GM19455 (cell line): Measurements from ENCODE around the gene TMEM40.
"Not testable (repeated sequence)": the region's sequence is repeated elsewhere in the genome, so short reads cannot be mapped to it uniquely, and the experiment has no call there.

Experiments used
- ATAC-seq: cut with Tn5 transposase; IDR thresholded peaks from one replicate; pipeline ENCODE4 v1.9.1; 2021; ENCODE audit not compliant: unreplicated experiment

TMEM40 gene

DNA sequence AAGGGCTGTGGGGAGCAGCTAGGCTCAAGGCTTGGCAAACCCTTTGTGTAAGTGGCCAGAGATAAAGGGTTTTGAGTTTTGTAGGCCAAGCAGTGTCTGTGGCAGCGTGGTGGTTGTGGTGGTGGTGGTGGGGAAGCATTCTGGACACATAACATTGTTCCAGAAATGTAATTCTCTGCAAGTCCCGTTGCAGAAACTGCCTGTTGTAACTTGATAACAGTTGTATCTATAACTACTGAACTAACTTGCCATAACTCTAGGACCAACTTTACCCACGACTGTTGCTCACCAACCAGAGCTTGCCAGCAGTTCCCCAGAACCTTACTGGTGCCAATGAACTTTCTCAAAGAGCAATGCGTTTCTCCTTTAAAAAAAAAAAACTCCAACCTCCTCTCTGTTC lies 18.1 kb upstream of the TMEM40 start:
- no peak for ATAC-seq

DNA sequence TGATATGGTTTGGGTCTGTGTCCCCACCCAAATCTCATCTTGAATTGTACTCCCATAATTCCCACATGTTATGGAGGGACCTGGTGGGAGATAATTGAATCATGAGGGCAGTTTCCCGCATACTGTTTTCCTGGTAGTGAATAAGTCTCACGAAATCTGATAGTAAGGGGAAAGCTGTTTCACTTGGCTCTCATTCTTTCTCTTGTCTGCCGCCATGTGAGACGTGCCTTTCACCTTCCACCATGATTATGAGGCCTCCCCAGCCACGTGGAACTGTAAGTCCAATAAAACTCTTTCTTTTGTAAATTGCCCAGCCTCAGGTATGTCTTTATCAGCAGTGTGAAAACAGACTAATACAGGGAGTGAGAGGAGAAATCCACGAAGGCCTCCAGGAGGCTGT lies 16.9 kb upstream of the TMEM40 start:
- not testable (repeated sequence) for ATAC-seq

DNA sequence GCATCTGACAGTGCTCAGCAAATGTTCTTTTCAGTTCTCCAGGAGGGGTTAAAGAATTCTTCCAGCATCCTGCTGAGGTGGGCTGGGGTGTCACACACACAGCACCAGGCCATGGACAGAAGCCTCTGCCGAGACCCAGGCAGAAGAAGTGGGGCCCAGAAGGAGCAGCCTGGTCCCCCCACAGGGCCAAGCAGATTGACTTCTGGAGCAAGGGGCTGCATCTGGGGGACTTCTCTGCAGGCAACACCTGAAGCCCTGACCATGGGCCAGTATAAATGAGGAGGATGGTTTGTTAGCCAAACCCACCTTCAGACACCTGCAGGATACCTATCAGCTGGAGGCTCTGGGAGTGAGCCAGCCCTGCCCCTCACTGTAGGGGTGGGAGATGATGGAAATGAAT lies 16.2 kb upstream of the TMEM40 start:
- ATAC-seq = no peak

DNA sequence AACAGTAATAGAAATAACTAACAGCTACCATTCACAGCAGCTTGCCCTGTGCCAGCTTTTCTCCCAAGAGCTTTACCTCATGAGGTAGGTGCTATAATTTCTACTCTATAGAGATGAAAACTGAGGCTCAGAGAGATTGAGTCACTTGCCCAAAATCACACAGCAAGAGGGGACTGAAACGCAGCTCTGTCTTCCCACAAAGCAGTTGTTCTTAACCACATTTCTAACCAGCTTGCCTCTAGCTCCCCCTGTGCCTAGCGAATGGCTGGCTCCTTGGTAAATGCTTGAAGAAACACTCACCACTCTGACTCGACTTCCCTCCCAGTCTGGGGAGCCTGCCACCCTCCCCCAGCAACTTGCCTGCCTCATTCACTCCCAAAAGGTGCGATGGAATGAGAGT lies 15.6 kb upstream of the TMEM40 start:
- no peak for ATAC-seq

DNA sequence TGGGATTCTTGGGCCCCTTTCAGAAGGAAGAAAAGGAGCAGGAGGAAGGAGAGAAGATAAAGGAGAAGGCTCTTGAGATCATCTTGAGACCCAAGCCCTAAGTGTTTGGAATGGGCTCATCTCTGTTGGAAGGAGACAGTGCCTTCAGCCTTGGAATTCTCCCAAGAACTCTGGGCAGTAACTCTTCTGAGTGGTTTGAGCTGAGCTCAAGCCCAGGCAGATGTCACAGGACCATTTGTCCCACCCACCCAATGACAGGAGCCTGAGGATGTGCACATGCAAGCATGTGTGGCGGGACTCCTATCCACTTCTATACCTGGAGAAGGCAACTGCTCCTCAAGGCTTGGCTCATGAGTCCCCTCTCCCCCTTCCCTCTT lies 14.6 kb upstream of the TMEM40 start:
- no peak for ATAC-seq

DNA sequence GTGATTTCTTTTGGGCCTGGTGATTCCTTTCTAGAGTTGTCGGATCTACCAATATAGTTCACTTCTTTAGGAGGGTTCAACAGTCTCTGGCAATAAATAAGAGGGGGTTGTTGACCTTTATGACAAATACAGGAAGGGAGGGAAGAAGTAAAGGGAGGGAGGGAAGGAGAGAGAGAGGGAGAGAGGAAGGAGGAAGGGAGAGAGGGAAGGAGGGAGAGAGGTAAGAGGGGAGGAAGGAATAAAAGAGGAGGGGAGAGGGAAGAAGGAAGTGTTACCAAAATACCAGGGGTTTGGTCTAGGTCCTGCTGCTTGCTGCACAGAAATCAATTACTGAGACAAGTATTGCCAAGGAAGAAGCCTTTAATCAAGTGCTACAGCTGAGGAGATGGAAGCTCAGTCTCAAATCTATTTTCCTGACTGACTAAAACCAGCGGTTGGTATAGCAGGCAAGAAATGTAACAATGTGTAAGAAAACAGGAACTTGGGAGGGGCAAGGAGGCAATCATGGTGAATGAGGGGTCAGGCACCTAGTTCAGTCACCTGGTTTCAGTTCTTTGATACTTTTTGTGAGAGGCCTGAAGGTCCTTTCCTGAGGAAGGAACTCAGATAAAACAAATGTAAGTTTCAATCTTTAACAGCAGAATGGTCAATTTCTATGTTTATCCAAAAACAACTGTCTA lies 14.1 kb upstream of the TMEM40 start:
- no peak for ATAC-seq

DNA sequence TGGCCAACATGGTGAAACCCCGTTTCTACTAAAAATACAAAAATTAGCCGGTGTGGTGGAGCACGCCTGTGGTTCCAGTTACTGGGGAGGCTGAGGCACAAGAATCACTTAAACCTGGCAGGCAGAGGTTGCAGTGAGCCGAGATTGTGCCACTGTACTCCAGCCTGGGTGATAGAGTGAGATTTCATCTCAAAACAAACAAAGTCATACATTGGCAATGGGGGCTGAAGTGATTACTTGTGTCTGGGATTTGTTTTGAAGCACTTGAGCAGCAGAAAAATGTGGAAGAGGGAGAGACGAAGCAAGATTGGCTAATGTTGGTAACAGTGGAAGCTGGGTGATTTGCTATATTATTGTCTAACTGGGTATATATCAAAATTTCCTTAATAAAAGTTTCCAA lies 13.4 kb upstream of the TMEM40 start:
- no peak for ATAC-seq

DNA sequence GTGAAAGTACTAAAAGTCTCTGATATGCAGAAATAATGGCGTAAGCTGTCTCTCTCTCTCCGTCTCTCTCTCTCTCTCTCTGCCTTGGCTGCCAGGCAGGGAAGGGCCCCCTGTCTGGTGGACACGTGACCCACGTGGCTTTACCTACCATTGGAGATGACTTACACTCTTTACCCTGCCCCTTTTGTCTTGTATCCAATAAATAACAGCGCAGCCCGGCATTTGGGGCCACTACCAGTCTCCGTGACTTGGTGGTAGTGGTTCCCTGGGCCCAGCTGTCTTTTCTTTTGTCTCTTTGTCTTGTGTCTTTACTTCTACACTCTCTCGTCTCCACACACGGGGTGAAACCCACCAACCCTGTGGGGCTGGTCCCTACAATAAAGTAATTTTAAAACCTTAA lies 12.2 kb upstream of the TMEM40 start:
- no peak for ATAC-seq

DNA sequence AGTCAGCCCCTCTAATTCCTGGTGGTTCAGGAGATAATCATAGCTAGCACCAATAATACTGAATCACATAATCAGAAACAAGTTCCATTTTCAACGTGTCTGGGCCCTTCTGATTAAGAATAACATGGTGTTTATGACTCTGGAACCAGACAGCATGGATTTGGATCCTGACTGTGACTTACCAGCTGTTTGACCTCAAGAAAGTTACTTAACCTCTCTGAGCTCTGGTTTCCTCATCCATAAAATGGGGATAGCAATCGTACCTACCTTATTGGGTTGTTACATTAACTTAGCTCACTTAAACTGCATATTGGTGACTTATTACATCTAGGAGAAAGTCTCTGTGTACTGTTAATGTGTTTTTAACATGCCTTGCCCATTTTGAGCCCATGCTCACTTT lies 10.7 kb upstream of the TMEM40 start:
- ATAC-seq = no peak

DNA sequence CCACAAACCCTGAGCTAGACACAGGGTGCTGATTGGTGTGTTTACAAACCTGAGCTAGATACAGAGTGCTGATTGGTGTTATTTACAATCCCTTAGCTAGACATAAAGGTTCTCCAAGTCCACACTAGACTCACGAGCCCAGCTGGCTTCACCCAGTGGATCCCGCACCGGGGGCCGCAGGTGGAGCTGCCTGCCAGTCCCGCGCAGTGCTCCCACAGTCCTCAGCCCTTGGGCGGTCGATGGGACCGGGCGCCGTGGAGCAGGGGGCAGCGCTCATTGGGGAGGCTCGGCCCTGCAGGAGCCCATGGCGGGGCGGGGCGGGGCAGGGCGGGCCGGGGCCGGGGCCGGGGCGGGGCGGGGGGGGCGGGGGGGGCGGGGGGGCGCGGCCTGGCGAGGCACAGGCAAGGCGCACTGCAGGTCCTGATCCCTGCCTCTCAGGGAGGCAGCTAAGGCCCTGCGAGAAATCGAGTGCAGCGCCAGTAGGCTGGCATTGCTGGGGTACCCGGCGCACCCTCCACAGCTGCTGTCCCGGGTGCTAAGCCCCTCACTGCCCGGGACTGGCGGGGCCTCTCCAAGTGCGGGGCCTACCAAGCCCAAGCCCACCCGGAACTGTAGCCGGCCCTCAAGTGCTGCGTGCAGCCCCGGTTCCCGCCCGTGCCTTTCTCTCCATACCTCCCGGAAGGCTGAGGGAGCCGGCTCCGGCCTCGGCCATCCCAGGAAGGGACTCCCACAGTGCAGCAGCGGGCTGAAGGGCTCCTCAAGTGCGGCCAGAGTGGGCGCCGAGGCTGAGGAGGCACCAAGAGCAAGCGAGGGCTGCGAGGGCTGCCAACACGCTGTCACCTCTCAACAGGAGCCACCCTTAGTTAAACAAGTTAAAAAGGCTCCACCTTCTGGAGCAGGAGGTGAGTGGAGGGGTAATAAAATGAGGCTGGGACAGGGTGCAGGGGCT lies 9.8 kb upstream of the TMEM40 start:
- no peak for ATAC-seq

DNA sequence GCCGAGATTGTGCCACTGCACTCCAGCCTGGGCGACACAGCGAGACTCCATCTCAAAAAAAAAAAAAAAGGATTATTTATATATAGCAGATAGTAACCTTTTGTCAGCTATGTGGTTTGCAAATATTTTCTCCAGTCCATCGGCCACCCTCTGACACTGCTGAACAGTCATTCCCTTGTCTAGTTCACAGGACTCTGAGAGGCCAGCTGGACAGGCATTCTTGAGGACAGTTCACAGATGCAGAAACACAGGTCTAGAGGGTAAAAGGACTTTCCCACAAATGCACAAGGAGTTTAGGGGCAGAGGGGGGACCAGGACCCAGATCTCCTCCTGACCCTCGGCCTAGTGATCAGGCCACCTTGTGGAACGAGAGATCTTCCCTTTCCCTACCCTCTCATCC lies 7.5 kb upstream of the TMEM40 start:
- ATAC-seq = no peak

DNA sequence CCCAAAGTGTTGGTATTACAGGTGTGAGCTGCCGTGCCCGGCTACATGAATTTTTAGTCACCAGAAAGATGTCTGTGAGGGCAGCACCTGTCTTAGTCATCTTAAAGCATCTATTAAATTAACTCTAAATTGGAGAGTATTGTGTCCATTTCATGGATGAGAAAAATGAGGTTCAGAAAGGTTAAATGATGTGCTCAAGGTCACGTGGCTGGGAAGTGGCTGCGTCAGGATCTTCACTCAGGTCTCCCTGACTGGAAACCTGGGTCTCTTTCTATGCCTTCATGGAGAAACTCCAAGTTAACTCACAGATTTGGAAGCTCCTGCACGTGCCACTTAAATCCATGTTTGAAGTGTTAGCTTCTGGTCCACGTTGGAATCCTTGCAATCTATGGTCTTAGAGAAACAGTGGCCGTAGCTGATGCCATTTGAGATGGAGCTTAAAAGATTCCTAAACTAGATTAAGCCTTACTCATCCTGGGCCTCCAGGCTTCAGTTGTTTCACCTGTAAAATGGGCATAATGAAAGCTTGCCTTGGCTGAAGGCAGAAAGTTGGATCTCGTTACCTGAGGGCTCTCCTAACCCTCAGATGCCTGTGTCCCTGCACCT lies 5.2 kb upstream of the TMEM40 start:
- ATAC-seq = no peak

DNA sequence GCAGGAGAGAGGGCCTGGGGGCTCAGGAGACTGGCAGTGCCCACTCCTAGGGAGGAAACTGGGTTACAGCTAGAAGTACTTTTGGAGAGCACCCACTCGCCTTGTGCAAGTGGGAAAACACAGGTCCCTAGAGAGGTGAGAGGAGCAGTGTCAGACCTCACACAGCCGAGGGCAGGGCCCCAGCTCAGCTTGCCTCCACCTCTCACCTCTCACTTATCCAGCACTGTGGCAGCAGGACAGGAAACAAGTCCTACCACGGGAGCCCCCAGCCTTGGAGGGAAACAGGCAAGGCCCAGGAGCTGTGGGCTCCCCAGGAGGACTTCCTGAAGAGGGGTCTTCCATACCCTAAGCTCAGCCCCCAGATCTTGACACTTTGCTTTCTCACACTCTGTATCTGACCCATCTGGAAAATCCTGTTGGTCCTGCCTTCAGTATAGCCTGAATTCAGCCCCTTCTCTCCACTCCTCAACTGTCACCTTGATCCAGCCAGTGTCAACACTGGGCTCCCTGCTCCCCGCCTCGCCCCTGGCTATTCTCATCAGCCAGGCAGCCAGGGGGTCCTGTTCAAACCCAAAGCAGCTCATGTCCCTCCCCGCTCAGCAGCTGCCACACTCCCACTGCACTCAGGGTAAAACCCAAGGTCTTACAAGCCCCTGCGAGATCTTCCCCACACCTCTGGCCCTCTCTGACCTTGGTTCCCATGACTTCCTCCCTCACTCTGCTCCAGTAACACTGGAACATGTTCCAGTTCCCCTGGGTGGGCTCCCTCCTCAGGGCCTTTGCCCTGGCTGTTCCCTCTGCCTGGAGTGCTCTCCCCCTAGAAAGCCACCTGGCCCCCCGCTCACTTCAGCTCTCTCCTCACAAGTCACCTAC lies 870 bp upstream of the TMEM40 start:
- ATAC-seq = no peak

DNA sequence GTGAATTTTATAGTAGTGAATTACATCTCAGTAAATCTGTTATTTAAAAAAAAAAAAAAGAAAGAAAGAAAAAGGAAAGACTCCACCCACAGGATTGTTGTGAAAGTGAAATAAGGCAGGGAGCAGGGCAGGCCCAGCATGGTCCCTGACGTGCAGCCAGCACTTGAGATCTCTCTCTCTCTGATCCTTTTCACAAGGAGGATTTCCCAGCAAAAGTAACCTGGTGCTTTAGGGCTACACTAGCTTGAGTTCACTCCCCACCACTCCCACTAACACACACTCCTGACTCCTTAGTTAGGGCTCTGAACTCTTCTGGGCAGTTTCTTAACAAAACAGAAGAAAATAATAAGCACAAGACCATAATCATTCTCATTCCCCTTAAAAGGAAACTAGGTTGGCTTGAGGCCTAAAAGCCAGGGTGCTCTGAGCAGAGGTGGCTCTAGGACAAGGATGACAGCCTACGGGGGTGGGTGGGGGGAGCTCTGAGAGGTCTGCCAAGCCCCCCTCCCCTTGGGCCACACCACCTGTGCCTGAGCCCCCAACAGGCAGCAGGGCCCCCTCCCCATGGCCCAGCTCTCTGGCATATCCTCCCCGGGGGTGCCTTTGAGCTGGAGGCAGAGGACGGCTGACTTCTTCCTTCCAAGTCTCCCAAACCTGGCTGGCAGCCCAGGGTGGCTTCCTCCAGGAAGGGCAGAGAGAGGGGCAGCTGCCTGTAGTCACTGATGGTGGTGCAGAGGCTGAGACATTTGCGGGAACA lies 856 bp downstream of the TMEM40 start:
- ATAC-seq = no peak

DNA sequence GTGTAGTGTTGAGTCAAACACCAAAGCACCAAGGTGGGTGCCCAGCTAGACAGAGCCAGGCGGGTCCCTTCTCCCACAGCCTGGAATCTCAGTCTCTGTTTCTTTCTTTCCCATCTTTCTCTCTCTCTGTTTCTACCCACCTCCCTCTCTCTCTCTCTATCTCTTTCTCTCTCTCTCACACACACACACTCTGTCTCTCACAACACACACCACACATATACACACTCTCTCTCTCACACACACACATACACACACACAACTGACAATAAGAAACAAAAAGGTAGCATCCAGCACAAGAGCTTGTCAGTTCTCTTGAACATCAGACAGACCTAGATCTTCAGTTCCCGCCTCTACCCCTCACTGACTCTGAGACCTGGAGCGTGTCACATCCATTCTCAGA lies 2.4 kb downstream of the TMEM40 start:
- ATAC-seq = no peak

DNA sequence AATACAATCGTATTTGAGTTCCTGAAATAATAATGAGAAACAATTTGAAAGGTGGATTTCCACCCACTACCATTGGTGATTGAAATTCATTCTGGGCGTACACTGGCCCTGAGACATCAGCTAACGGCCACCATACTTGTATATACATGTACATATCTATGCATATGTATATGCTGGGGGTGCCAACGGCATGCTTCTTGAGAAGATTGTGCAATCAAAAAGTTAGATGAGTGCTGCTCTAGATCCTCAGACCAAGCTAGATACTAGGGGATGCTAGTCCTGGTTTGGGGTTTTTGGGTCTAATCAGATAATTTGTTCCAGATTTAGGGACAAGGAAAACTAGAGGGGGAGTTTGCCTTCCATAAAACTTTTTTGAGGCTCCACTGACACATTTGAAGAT lies 2.9 kb downstream of the TMEM40 start:
- ATAC-seq = no peak

DNA sequence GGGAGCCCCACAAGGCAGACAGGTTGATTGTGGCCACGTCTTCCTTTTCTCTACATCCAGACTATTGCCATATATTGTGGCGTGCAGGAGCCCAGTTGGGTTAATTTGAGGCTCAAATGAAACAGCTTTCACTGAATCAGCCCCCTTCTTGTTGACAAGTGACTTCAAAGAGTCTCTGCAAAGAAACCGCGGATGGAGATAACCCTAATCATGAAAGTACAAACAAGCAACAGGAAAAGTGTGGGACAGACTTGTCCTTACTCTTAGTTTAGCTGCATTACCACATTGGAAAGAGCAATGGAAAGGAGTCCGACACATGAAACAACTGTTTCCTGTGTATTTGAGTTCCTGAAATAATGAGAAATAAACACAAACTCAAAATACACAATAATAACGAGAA lies 3.3 kb downstream of the TMEM40 start:
- no peak for ATAC-seq

DNA sequence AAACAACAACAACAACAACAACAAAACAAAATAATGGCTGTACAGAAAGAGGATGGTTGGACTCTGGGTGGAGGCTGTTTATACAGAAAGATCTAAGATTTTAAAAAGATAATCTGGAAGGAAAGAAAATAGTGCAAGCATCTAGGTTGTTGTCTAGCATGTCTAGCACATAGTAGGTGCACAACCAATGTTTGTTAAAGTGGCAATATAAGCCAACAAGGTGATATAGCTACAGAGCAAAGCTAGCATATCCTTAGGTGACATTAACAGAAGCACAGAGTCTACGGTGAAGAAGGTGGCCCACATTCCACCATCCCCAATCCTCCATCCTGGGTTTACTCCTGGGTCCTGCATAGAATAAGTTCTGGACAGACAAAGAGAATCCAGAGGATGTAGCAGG lies 4.7 kb downstream of the TMEM40 start:
- no peak for ATAC-seq

DNA sequence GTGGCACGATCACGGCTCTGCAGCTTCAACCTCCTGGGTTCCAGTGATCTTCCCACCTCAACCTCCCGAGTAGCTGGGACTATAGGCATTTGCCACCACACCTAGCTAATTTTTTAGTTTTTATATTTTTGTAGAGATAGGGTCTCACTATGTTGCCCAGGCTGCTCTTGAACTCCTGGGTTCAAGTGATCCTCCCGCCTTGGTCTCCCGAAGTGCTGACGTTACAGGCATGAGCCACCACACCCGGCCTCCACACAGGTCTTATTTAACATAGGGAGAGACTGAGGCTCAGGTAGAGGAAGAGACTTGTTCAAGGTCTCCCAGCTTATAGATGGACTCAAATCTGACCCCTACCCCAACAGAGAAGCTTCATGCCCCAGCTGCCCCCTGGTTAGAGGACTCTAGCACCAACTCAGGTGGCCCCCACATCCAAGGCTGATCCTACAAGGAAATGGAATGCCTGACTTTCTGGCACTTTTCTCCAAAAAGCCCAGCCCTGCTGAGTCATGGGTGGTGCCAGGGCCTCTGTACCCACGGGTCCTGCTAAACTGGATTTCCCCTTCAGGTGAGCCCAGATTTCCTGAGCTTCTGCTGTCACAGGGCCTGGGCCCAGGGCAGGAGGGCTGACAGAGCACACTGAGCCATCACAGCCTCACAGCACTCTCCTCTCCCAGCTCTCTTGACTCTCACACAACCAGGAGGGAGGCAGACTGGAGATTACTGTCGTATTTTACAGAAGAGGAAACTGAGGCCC lies 5.6 kb downstream of the TMEM40 start:
- no peak for ATAC-seq

DNA sequence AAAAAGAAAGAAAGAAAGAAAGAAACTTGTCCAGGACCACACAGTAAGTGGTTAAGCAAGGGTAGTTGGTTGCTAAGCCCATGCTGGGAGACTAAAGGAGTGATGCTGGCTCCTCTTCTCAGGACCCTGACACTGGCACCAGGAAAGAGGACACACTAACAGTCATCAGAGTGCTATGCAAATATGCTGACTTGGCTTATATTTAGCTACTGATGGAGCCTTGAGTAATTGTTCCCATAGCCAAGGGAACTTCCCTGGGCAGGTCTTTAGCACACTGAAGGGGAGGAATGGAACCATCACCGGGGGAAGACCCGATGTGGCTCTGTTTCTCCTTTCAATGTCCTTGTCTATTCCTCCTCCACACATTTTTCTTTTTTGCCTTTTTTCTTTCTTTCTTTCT lies 6.2 kb downstream of the TMEM40 start:
- ATAC-seq = no peak
